ENCODE results near the gene RINL. TPM values are rescaled to one million over a fixed set of nuclear protein-coding genes. Genes with fewer than 3 reads are reported as not detected.

RINL gene
- total and polyA plus RNA-seq, 2 of the 8 experiments (the other 6 are each of a cell fraction or from before 2014, with no cell fraction given), result 11.1 to 11.9 TPM

DNA sequence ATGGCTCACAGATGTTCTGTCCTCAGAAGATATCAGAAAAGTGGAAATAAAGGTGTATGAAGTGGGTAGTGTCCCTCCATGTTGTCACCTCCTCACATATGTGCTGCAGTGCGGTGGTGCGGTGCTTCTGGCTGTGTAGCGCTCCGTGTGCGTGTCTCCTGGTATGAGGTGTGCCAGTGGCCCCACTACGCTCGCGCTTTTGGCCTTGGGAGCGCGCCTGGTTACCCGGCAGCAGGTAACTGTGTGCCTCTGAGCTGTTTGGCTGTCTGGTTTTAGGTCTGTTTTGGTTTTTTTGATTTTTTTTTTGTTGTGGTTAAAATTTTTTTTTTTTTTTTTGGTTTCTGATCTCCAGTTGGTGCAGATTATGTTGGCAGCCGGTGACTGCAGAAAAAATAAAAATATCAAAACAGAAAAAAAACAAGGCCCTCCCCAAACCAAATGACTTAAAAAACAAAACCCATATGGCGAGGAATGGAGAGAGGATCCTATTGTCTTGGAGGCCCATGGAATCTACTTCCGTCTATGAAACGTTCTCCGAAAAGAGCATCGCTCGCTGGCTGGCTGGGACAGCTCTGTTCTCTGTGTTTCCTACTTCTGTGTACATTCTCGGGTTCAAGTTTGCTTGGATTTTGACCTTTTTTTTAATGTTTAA is 36.2 kb downstream of the RINL start:
- 97% methylated on average over 19 of the region's 19 CpGs; no CpG with 5 or more reads in 1 of the 2 experiments for WGBS, 2 experiments (ENCODE audit: extremely low coverage in 1 of 2, insufficient coverage in 1 of 2, insufficient read length in 1 of 2, insufficient replicate concordance in 2 of 2, low coverage in 1 of 2, low lambda C conversion rate in 2 of 2, missing lambda C conversion rate in 1 of 2)
- Histone ChIP-seq H3K56ac (replicated peaks; ENCODE audit: insufficient read length, low read depth, low read length) (no peak overlapping the region), H2BK12ac (ENCODE audit: low read depth, low read length) (no peak overlapping the region), H3K27ac (ENCODE audit: low read depth, low read length) (no peak overlapping the region; the same call in 1 of the 2 replicates), H3K18ac (ENCODE audit: extremely low read depth, low read length) (no peak overlapping the region), H3K4me1 (replicated peaks in 1 of 4; ENCODE audit: control insufficient read depth in 3 of 4, insufficient read depth in 4 of 4, low read length in 3 of 4) (no peaks in the 10 kb centered on the region), H2BK15ac (ENCODE audit: low read length) (no peak overlapping the region), H3K23ac (ENCODE audit: insufficient read length) (no peak overlapping the region), H4K20me1 (replicated peaks in 1 of 2; ENCODE audit: control insufficient read depth in 1 of 2, insufficient read depth in 2 of 2, low read length in 2 of 2) (peaks cover 41 to 57% of the 10 kb centered on the region in 2 experiments), H3K9me3 (ENCODE audit: insufficient read depth in 2 of 2, low read depth in 1 of 2, low read length in 1 of 2) (no peaks in the 10 kb centered on the region), H4K8ac (ENCODE audit: extremely low read depth, insufficient read depth, low read length) (peak overlapping the region; percentile 46), H2BK120ac (replicated peaks; ENCODE audit: low read depth, low read length) (no peak overlapping the region), H4K91ac (replicated peaks; ENCODE audit: insufficient read length, low read length) (no peak overlapping the region), H3K14ac (ENCODE audit: insufficient read length) (no peak overlapping the region), H2AFZ (ENCODE audit: low read length) (no peak overlapping the region), H3K4ac (replicated peaks; ENCODE audit: insufficient read length, low read depth, low read length) (no peak overlapping the region), H2AK5ac (ENCODE audit: low read depth, low read length) (no peak overlapping the region), H2BK20ac (ENCODE audit: low read length) (no peak overlapping the region), H3K23me2 (ENCODE audit: low read depth, low read length) (no peaks in the 10 kb centered on the region), H2BK5ac (ENCODE audit: low read depth, low read length) (no peak overlapping the region), H3K4me3 (ENCODE audit: extremely low read depth in 1 of 4, insufficient read depth in 2 of 4, low read depth in 3 of 4, low read length in 4 of 4) (no peak overlapping the region), H4K5ac (ENCODE audit: insufficient read length, low read depth, low read length) (no peak overlapping the region), H3K4me2 (ENCODE audit: insufficient read depth in 1 of 2, low read depth in 2 of 2, low read length in 2 of 2) (no peak overlapping the region), H3K9ac (replicated peaks in 1 of 4; ENCODE audit: extremely low read depth in 1 of 4, low read depth in 3 of 4, low read length in 3 of 4) (no peak overlapping the region), H3K79me1 (ENCODE audit: low read depth, low read length) (peaks cover 10% of the 10 kb centered on the region; the same call in 1 of the 2 replicates), H3K36me3 (ENCODE audit: control insufficient read depth in 2 of 4, insufficient read depth in 4 of 4, low read length in 3 of 4) (peaks cover 87 to 100% (median 99%) of the 10 kb centered on the region in 4 experiments), H3K79me2 (ENCODE audit: control insufficient read depth in 1 of 2, insufficient read depth in 2 of 2, low read length in 2 of 2) (peaks cover 1 to 54% of the 10 kb centered on the region in 2 experiments; a peak in 3 of 4 replicates), H3K27me3 (replicated peaks in 1 of 4; ENCODE audit: control insufficient read depth in 3 of 4, extremely low read depth in 1 of 4, insufficient read depth in 3 of 4, low read length in 3 of 4) (no peaks in the 10 kb centered on the region; a peak in 1 of 7 replicates)
- ChIA-PET POLR2A (ENCODE audit: partially characterized antibody) (interaction anchor here (1.2 to 8.3 kb wide), 4 partner anchors 8 to 92 kb away, joined by 3 to 376 read pairs (median 14); partner anchors contain the start of gene ECH1), CTCF (ENCODE audit: partially characterized antibody) (interaction anchor here (0.6 to 1.1 kb wide), 3 partner anchors 12 to 326 kb away, joined by 3 read pairs; no protein-coding TSS in a partner anchor)
- FAIRE-seq, result no peak
- no peak for TF ChIP-seq RXRA (IDR thresholded peaks at IDR 0.05; ENCODE audit: insufficient read depth, low read depth, low read length)
- TF ChIP-seq POLR2AphosphoS5 (IDR thresholded peaks at IDR 0.05; ENCODE audit: low read depth, low read length), result peak; percentile 74
- no peak for DNase-seq (ENCODE audit: low read depth in 1 of 2, low spot score in 2 of 2)

Data from H1 (cell line).